22Rv1 (cell line): ENCODE measurements around the gene NECTIN2.

Source experiments
- CTCF ChIP-seq: fragments of 450-650 bp; IDR thresholded peaks from 2 replicates; pipeline ENCODE4 v1.5.1; 2017; ENCODE audit warnings: mild to moderate bottlenecking
- ZFX ChIP-seq: fragments of 450-650 bp; IDR thresholded peaks from 2 replicates; pipeline ENCODE4 v1.6.1; 2017; ENCODE audit warnings: antibody characterized with exemption, borderline replicate concordance

GRCh38 chr19:44813070-44813840 is 32.8 kb upstream of the NECTIN2 start:
- TF ChIP-seq CTCF (no peak), ZFX (no peak)
